ENCODE data around the gene WRAP73. TPM values are rescaled to one million over a fixed set of nuclear protein-coding genes. Genes with fewer than 3 reads are reported as not detected.

WRAP73 gene
- polyA plus RNA-seq, 3 donors = 26.1 to 64.9 (median 33.2) TPM

DNA sequence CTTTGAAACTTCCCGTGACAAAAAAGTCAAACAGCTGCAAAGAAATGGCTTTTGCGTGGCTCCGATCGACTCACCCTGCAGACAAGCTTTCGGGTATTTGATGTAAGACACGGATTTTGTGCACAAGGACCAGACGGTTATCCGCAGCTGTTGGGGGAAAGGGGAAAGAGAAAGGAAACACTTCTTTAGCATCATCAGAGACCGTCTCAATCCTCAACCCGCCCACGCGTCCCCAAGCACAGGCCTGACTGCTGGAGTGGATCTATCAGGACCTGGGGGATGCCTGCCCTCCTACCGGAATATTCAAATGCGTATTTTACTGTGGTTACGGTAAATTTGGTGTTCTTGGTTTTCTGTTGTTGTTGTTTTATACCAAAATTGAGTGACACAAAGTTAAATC is 11.2 kb downstream of the WRAP73 start:
- Mint-ChIP-seq H3K36me3 (peaks cover 77 to 95% of the 10 kb centered on the region in 2 donors), H3K27me3 (ENCODE audit: low read depth in 3 of 3) (peaks cover 0 to 3% (median 0%) of the 10 kb centered on the region in 3 donors), H3K4me1 (no peaks in the 10 kb centered on the region), H3K4me3 (no peak overlapping the region), H3K27ac (no peak overlapping the region), H3K9me3 (no peaks in the 10 kb centered on the region)
- no peak overlapping the region for H3K9ac ChIP-seq (ENCODE audit: insufficient read depth, low read length, poor library complexity, severe bottlenecking)
- H3K4me2 ChIP-seq (replicated peaks; ENCODE audit: extremely low read depth, low read length, poor library complexity, severe bottlenecking) = no peak overlapping the region
- H2AFZ ChIP-seq (ENCODE audit: insufficient read depth, low read depth, low read length, poor library complexity, severe bottlenecking) = no peak overlapping the region
- H4K20me1 ChIP-seq (ENCODE audit: insufficient read depth, low read length) = peaks cover 15% of the 10 kb centered on the region
- 99% methylated on average over 13 of the region's 15 CpGs for WGBS (ENCODE audit: insufficient coverage)
- intact Hi-C loops (cut with micrococcal nuclease) = no loop called here
- TF ChIP-seq, protein P1, sequence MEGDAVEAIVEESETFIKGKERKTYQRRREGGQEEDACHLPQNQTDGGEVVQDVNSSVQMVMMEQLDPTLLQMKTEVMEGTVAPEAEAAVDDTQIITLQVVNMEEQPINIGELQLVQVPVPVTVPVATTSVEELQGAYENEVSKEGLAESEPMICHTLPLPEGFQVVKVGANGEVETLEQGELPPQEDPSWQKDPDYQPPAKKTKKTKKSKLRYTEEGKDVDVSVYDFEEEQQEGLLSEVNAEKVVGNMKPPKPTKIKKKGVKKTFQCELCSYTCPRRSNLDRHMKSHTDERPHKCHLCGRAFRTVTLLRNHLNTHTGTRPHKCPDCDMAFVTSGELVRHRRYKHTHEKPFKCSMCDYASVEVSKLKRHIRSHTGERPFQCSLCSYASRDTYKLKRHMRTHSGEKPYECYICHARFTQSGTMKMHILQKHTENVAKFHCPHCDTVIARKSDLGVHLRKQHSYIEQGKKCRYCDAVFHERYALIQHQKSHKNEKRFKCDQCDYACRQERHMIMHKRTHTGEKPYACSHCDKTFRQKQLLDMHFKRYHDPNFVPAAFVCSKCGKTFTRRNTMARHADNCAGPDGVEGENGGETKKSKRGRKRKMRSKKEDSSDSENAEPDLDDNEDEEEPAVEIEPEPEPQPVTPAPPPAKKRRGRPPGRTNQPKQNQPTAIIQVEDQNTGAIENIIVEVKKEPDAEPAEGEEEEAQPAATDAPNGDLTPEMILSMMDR (IDR thresholded peaks at IDR 0.05) = no peak
- H3K4me1 ChIP-seq (ENCODE audit: control insufficient read depth in 1 of 2, insufficient read depth in 2 of 2, low read length in 2 of 2) = no peaks in the 10 kb centered on the region
- no peaks in the 10 kb centered on the region for H3K9me3 ChIP-seq (replicated peaks in 1 of 2; ENCODE audit: control insufficient read depth in 1 of 2, insufficient read depth in 1 of 2, low read length in 2 of 2)
- H3K79me2 ChIP-seq (ENCODE audit: insufficient read depth, low read length) = no peaks in the 10 kb centered on the region
- no peak for DNase-seq
- peaks cover 75 to 96% of the 10 kb centered on the region in 2 donors for H3K36me3 ChIP-seq (replicated peaks in 1 of 2; ENCODE audit: control insufficient read depth in 1 of 2, insufficient read depth in 2 of 2, low read length in 2 of 2)
- no peak overlapping the region for H3K4me3 ChIP-seq (replicated peaks in 1 of 3; ENCODE audit: low read depth in 2 of 3, low read length in 3 of 3)
- no peak overlapping the region for H3K27ac ChIP-seq (ENCODE audit: low read depth in 1 of 2, low read length in 2 of 2)
- no peaks in the 10 kb centered on the region for H3K27me3 ChIP-seq (ENCODE audit: control insufficient read depth in 2 of 2, insufficient read depth in 2 of 2, low read length in 2 of 2)

DNA sequence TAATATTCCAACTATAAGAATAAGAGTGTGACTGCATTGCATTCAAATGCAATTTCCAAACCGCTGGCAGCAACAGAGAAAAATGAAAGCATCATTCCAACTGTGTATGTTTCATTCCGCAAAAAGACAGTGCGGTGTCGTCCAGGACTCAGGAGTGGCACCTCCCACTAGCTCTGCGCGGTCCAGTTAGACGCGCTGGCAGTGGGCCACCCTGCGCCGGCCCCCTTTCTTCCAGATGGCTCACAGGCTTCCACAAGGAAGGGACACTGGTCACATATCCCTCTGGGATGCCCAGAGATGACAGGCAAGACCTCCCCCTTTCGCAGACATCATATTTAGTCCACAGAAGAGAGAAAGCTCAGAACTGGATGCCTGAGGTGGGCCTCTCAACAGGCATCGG is 11.9 kb downstream of the WRAP73 start:
- peaks cover 82 to 99% of the 10 kb centered on the region in 2 donors for H3K36me3 ChIP-seq (replicated peaks in 1 of 2; ENCODE audit: control insufficient read depth in 1 of 2, insufficient read depth in 2 of 2, low read length in 2 of 2)

More for the DNA sequence above, 11.9 kb downstream of the WRAP73 start:
- no peaks in the 10 kb centered on the region for H3K4me1 ChIP-seq (ENCODE audit: control insufficient read depth in 1 of 2, insufficient read depth in 2 of 2, low read length in 2 of 2)
- H3K9me3 ChIP-seq (replicated peaks in 1 of 2; ENCODE audit: control insufficient read depth in 1 of 2, insufficient read depth in 1 of 2, low read length in 2 of 2) = no peaks in the 10 kb centered on the region
- peaks cover 14% of the 10 kb centered on the region for H4K20me1 ChIP-seq (ENCODE audit: insufficient read depth, low read length)
- DNase-seq = no peak
- no peak overlapping the region for H3K4me2 ChIP-seq (replicated peaks; ENCODE audit: extremely low read depth, low read length, poor library complexity, severe bottlenecking)
- Mint-ChIP-seq H3K4me3 (no peak overlapping the region), H3K4me1 (no peaks in the 10 kb centered on the region), H3K9me3 (no peaks in the 10 kb centered on the region), H3K27me3 (ENCODE audit: low read depth in 3 of 3) (peaks cover 0 to 3% (median 0%) of the 10 kb centered on the region in 3 donors), H3K27ac (no peak overlapping the region), H3K36me3 (peaks cover 82 to 99% of the 10 kb centered on the region in 2 donors)
- no peaks in the 10 kb centered on the region for H3K79me2 ChIP-seq (ENCODE audit: insufficient read depth, low read length)
- H3K27me3 ChIP-seq (ENCODE audit: control insufficient read depth in 2 of 2, insufficient read depth in 2 of 2, low read length in 2 of 2) = no peaks in the 10 kb centered on the region
- 96% methylated on average over 12 of the region's 12 CpGs for WGBS (ENCODE audit: insufficient coverage)
- H3K4me3 ChIP-seq (replicated peaks in 1 of 3; ENCODE audit: low read depth in 2 of 3, low read length in 3 of 3) = no peak overlapping the region
- H2AFZ ChIP-seq (ENCODE audit: insufficient read depth, low read depth, low read length, poor library complexity, severe bottlenecking) = no peak overlapping the region
- H3K9ac ChIP-seq (ENCODE audit: insufficient read depth, low read length, poor library complexity, severe bottlenecking) = no peak overlapping the region
- TF ChIP-seq, protein P1 (IDR thresholded peaks at IDR 0.05) = no peak
- no peak overlapping the region for H3K27ac ChIP-seq (ENCODE audit: low read depth in 1 of 2, low read length in 2 of 2)
- intact Hi-C loops (cut with micrococcal nuclease) = no loop called here

Data from CD14-positive monocyte (primary cell).